WERI-Rb-1 (cell line): ENCODE data around the gene STOM.
"Not testable (repeated sequence)": the region's sequence is repeated elsewhere in the genome, so short reads cannot be mapped to it uniquely, and the experiment has no call there.

ENCODE experiments used
- DNase-seq: peaks from one replicate; pipeline ENCODE4 v3.0.0-alpha.2; 2020
- H3K27ac ChIP-seq: fragments of 250-450 bp; sonication (Bioruptor Pico); 2 replicates; pipeline ENCODE4 v1.5.1; 2020; ENCODE audit warnings: mild to moderate bottlenecking, moderate library complexity
- H3K27me3 ChIP-seq: fragments of 250-450 bp; sonication (Bioruptor Pico); 2 replicates; pipeline ENCODE4 v1.5.1; 2021; ENCODE audit warnings: mild to moderate bottlenecking, low read depth, moderate library complexity; ENCODE audit not compliant: insufficient read depth, severe bottlenecking
- H3K36me3 ChIP-seq: fragments of 250-450 bp; sonication (Bioruptor Pico); 2 replicates; pipeline ENCODE4 v1.5.1; 2020; ENCODE audit warnings: mild to moderate bottlenecking, moderate library complexity
- H3K4me3 ChIP-seq: 2 replicates; pipeline ENCODE4 v1.5.1; 2011; ENCODE audit warnings: low read depth, mild to moderate bottlenecking, control low read depth, low read length
- H3K9me3 ChIP-seq: fragments of 250-450 bp; sonication (Bioruptor Pico); 2 replicates; pipeline ENCODE4 v1.5.1; 2021; ENCODE audit warnings: mild to moderate bottlenecking, moderate library complexity; ENCODE audit not compliant: severe bottlenecking
- TF ChIP-seq, protein P1 (sequence below): IDR thresholded peaks from 2 replicates; pipeline ENCODE4 v1.5.1; 2011; ENCODE audit warnings: low read depth, mild to moderate bottlenecking, control low read depth, inconsistent platforms, low read length

Gene STOM

DNA sequence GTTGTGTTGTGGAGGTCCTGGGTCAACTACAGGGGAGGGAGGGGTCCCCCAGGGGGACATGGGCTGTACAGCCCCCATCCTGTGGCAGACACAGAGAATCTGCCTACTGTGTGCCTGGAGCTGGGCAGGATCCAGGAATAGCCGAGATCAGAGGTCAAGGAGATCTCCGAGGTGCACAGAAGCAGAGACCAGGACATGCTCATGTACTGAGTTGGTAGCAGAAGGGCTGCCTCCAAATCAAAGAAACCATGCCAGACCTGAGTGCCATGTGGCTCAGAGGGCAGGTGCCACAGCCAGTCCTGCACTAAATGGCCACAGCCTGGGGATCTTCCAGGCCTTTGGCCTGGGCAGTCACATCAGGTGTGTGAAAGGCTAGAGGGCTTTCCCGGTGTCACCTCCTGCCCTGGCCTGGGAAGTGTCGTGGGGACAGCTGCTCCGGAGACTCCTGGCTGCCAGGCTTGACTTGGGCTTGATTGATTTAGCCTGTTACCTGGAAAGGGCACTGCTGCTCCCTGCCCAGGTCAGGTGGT, 74.3 kb downstream of the STOM start:
- no peak for DNase-seq
- H3K9me3 ChIP-seq: no peaks in the 10 kb centered on the region
- no peak overlapping the region for H3K4me3 ChIP-seq
- H3K27me3 ChIP-seq: no peaks in the 10 kb centered on the region
- H3K36me3 ChIP-seq: no peaks in the 10 kb centered on the region
- H3K27ac ChIP-seq: no peak overlapping the region
- TF ChIP-seq, protein P1, sequence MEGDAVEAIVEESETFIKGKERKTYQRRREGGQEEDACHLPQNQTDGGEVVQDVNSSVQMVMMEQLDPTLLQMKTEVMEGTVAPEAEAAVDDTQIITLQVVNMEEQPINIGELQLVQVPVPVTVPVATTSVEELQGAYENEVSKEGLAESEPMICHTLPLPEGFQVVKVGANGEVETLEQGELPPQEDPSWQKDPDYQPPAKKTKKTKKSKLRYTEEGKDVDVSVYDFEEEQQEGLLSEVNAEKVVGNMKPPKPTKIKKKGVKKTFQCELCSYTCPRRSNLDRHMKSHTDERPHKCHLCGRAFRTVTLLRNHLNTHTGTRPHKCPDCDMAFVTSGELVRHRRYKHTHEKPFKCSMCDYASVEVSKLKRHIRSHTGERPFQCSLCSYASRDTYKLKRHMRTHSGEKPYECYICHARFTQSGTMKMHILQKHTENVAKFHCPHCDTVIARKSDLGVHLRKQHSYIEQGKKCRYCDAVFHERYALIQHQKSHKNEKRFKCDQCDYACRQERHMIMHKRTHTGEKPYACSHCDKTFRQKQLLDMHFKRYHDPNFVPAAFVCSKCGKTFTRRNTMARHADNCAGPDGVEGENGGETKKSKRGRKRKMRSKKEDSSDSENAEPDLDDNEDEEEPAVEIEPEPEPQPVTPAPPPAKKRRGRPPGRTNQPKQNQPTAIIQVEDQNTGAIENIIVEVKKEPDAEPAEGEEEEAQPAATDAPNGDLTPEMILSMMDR: no peak

DNA sequence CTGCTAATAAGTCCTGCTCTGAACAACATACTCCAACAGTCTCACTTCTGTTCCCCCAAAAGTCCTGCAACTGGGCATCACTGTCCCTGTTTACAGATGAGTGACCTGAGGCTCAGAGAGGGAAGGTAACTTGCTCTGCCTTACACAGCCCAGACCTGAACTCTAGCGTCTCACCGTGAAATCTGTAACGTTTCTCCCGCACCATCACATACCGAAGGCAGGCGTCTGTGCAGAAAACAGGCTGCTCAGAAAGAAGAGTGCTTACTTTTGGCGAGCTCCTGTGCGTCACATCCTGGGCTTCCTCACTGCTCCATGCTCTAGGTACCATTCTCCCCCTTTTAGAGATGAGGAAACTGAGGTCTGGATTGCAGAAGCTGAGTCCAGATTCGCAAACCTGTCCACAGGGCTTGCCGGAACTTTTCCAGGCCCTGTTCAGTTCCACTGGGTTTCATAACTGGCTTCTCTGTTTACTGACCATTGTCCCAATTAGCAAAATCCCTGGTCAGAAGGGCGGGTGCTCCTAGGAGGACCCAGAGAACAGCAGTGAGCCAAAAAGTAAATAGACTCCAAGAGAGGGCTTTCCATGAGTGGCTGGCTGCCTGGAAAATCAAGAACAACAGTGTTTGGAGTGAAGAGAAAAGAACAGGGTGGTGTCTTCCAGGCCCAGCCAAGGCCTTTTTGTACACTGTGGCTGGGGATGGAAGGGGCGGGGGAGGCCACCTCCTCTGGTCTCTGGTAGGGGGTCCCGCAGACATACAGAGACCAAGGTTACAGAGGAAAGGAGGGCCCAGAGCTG, 75.0 kb downstream of the STOM start:
- H3K36me3 ChIP-seq: no peaks in the 10 kb centered on the region
- no peak overlapping the region for H3K4me3 ChIP-seq
- H3K27me3 ChIP-seq: no peaks in the 10 kb centered on the region
- no peak overlapping the region for H3K27ac ChIP-seq
- H3K9me3 ChIP-seq: no peaks in the 10 kb centered on the region
- no peak for DNase-seq
- TF ChIP-seq, protein P1: no peak

DNA sequence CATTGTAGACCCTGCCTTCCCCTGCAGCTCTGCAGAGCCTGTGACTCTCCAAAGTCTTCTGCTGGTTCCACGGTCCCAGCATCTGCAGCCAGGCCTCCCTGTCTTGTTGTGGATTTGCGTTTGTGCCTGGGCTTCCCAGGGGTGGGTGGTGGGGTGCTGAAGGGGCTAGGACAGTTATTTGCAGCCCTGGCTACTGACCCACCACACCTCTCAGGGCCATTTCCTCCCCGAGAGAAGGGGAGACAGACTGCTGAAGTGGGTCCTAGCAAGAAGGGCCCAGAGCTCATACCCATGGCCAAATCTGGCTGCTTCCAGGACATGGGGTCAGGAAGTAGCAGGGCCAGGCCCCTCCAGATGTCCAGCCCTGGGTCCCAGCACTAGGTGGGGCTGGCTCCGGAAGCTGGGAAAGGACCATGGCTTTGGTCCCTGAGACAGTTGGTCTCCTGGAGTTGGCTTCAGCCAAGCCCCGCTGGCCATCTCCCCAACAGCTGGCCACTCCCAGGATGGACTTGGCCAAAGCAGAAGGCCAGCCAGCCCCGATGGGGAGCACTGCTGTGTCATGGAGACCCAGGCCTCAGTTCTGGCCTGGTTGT, 75.8 kb downstream of the STOM start:
- no peak overlapping the region for H3K27ac ChIP-seq
- H3K36me3 ChIP-seq: no peaks in the 10 kb centered on the region
- no peaks in the 10 kb centered on the region for H3K9me3 ChIP-seq
- H3K27me3 ChIP-seq: no peaks in the 10 kb centered on the region
- TF ChIP-seq, protein P1: no peak
- no peak overlapping the region for H3K4me3 ChIP-seq
- no peak for DNase-seq

DNA sequence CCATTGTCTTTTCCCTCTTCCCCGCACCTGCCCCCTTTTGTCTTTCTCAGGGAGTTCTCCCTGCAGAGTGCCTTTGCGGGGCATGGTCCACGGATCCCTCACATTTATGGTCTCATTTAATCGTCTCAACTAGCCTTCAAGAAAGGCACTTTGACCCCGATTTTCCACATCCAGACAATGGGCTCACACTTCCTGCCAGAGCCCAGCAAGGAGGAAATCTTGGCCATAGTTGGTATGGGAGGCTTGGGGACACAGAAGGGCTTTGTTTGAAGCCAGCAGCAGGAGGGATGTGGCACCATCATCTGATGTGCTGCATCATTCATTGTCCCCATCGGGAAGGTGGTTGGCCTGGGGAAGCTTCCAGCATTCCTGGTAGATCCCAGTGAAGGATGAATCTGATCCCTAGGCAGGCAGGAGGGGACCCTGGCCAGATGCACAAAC, 77.2 kb downstream of the STOM start:
- H3K4me3 ChIP-seq: no peak overlapping the region
- TF ChIP-seq, protein P1: no peak
- H3K9me3 ChIP-seq: no peaks in the 10 kb centered on the region
- no peaks in the 10 kb centered on the region for H3K27me3 ChIP-seq
- DNase-seq: no peak
- H3K27ac ChIP-seq: no peak overlapping the region
- H3K36me3 ChIP-seq: no peaks in the 10 kb centered on the region

DNA sequence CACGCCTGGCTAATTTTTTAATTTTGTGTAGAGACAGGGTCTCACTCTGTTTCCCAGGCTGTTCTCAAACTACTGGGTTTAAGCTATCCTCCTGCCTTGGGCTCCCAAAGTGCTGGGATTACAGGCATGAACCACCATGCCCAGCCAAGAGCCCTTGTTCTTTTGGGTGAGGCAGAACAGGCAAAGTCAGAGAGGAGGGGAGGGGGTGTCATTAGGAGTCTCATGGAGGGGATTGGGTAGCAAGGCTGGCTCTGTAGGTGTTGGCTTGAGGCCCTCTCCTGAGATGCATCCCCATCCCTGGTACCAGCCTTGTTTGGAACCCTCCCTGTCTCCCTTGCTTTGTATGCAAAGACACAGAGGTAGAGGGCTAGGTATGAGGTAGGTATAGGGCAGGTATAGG, 78.0 kb downstream of the STOM start:
- no peak overlapping the region for H3K27ac ChIP-seq
- DNase-seq: no peak
- no peaks in the 10 kb centered on the region for H3K9me3 ChIP-seq
- no peaks in the 10 kb centered on the region for H3K27me3 ChIP-seq
- H3K36me3 ChIP-seq: no peaks in the 10 kb centered on the region
- no peak overlapping the region for H3K4me3 ChIP-seq
- TF ChIP-seq, protein P1: no peak

DNA sequence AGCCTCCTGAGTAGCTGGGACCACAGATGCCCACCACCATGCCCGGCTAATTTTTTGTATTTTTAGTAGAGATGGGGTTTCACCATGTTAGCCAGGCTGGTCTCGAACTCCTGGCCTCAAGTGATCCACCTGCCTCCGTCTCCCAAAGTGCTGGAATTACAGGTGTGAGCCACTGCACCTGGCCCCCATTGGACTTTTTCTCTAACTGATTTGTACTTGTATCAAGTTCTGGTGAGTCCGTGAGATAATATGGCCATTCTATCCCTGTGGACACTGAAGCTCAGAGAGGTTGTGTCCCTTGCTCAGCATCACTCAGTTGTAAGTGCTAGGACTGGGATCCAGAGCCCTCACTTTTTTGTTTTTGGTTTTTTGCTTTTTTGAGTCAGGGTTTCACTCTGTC, 78.5 kb downstream of the STOM start:
- H3K36me3 ChIP-seq, H3K27me3 ChIP-seq: not testable (repeated sequence)

More for the DNA sequence above, 78.5 kb downstream of the STOM start:
- H3K9me3 ChIP-seq, H3K4me3 ChIP-seq, DNase-seq, H3K27ac ChIP-seq: not testable (repeated sequence)
